OCI-LY7 (cell line): ENCODE measurements around the gene POC1A. TPM values are rescaled to one million over a fixed set of nuclear protein-coding genes. Genes with fewer than 3 reads are reported as not detected.
"Not testable (repeated sequence)": the region's sequence is repeated elsewhere in the genome, so short reads cannot be mapped to it uniquely, and the experiment has no call there.

ENCODE experiments used
- BruUV-seq: library from RNA; stranded (reverse); fragments of 400-500 nt; replicated peaks from 2 replicates; lab custom pipeline; 2021; lab: Mats Ljungman, UMichigan
- CTCF ChIA-PET: fragments of 300-600 bp; sonication (Branson Sonifier 250); formaldehyde crosslinking; loops from one replicate; lab custom pipeline; 2022; ENCODE audit warnings: antibody characterized with exemption; ENCODE audit not compliant: unreplicated experiment; lab: Charles Lee
- POLR2A ChIA-PET: fragments of 300-600 bp; sonication (Branson Sonifier 250); formaldehyde crosslinking; loops from one replicate; lab custom pipeline; 2022; ENCODE audit warnings: antibody characterized with exemption; lab: Charles Lee
- DNase-seq: peaks from one replicate; pipeline ENCODE4 v3.0.0-alpha.2; 2015; ENCODE audit warnings: low spot score
- H2AFZ ChIP-seq: fragments of 200-600 bp; sonication (generic), shearing (Covaris generic); 2 replicates; pipeline ENCODE4 v1.6.1; 2014; ENCODE audit warnings: mild to moderate bottlenecking, antibody characterized with exemption, low read length, moderate library complexity
- H3K27ac ChIP-seq: fragments of 200-600 bp; sonication (generic); 2 replicates; pipeline ENCODE4 v1.5.1; 2014; ENCODE audit warnings: mixed run types, low read depth, mild to moderate bottlenecking, moderate library complexity, low read length, inconsistent platforms; ENCODE audit not compliant: poor library complexity, severe bottlenecking
- H3K36me3 ChIP-seq: fragments of 200-600 bp; sonication (generic); 2 replicates; pipeline ENCODE4 v1.6.1; 2014; ENCODE audit warnings: mild to moderate bottlenecking, antibody characterized with exemption, low read length, moderate library complexity, mixed read lengths; ENCODE audit not compliant: insufficient read depth
- H3K4me1 ChIP-seq: fragments of 200-600 bp; sonication (generic); 2 replicates; pipeline ENCODE4 v1.5.1; 2014; ENCODE audit warnings: mild to moderate bottlenecking, low read length; ENCODE audit not compliant: insufficient read depth, poor library complexity, severe bottlenecking
- H3K4me2 ChIP-seq: fragments of 200-600 bp; sonication (generic); 2 replicates; pipeline ENCODE4 v1.6.1; 2014; ENCODE audit warnings: mild to moderate bottlenecking, low read length
- H3K4me3 ChIP-seq: fragments of 200-600 bp; sonication (generic); 2 replicates; pipeline ENCODE4 v1.5.1; 2014; ENCODE audit warnings: mild to moderate bottlenecking, low read depth, low read length; ENCODE audit not compliant: poor library complexity, severe bottlenecking
- H3K79me2 ChIP-seq: fragments of 200-600 bp; sonication (generic); 2 replicates; pipeline ENCODE4 v1.6.1; 2016; ENCODE audit warnings: low read depth, mild to moderate bottlenecking, low read length, moderate library complexity, mixed read lengths; ENCODE audit not compliant: insufficient read depth
- H3K9me2 ChIP-seq: fragments of 200-600 bp; sonication (generic); 2 replicates; pipeline ENCODE4 v1.6.1; 2016; ENCODE audit warnings: mild to moderate bottlenecking, low read length, mixed read lengths; ENCODE audit not compliant: insufficient read depth
- H3K9me3 ChIP-seq: fragments of 200-600 bp; sonication (generic); 2 replicates; pipeline ENCODE4 v1.6.1; 2014; ENCODE audit warnings: mild to moderate bottlenecking, mixed run types, low read length, mixed read lengths
- H4K20me1 ChIP-seq: fragments of 200-600 bp; sonication (generic); 2 replicates; pipeline ENCODE4 v1.6.1; 2014; ENCODE audit warnings: mild to moderate bottlenecking, antibody characterized with exemption, low read length, moderate library complexity, mixed read lengths; ENCODE audit not compliant: insufficient read depth
- EZH2phosphoT487 ChIP-seq: fragments of 200-600 bp; sonication (generic); IDR thresholded peaks from 2 replicates; pipeline ENCODE4 v1.6.1; 2018; ENCODE audit warnings: low read depth, borderline replicate concordance, mild to moderate bottlenecking, mixed run types, antibody characterized with exemption, low read length, moderate library complexity, mixed read lengths
- intact Hi-C: fragments of 100-400 bp; cut with micrococcal nuclease; formaldehyde crosslinking; loops from one replicate; pipeline ENCODE4 v1.10.0; 2022; ENCODE audit not compliant: unreplicated experiment
- total RNA-seq, 2 experiments: library from RNA; depleted of rRNA in 1 of 2; stranded (reverse); fragments of >200 nt in 1 of 2; shearing (Covaris generic) in 1 of 2; gene quantifications; 2 replicates each; pipeline ENCODE4 v1.2.3, GENCODE V29; 2014 to 2022
- TF ChIP-seq, protein P1 (sequence below): fragments of 200-600 bp; sonication (generic); conservative IDR thresholded peaks from 2 replicates; pipeline ENCODE4 v1.5.1; 2014; ENCODE audit warnings: mild to moderate bottlenecking, antibody characterized with exemption, low read length, moderate library complexity, mixed read lengths

Gene POC1A
- total RNA-seq, 2 experiments from 2014 or later, result 40.0 to 41.0 TPM

DNA sequence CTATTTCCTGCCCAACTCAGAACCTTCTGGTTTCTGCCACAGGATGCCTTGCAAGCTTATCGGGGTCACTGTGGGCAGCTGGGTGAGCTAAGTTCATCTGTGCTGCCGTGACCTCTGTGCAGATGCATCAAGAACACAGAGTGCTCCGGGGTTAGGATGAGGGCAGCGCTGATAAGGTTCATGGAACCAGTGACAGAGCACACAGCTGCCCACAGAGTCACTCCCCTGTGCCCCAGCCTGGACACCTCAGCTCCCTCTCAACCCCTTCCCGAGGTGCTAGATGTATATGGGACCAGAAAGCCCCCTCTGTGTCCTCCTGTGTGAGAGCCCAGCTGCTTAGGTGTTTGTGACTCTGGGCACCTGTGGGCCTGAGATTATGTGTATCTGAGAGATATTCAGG is 28.0 kb upstream of the POC1A start:
- ChIA-PET POLR2A (no interaction called here), CTCF (interaction anchor here (0.8 to 1.3 kb wide), 3 partner anchors 10 to 289 kb away, joined by 3 to 4 read pairs (median 3); no protein-coding TSS in a partner anchor)
- Histone ChIP-seq H3K4me1 (peaks cover 7% of the 10 kb centered on the region), H3K9me2 (no peaks in the 10 kb centered on the region), H3K27ac (no peak overlapping the region), H3K4me3 (no peak overlapping the region), H3K79me2 (no peaks in the 10 kb centered on the region), H3K9me3 (no peaks in the 10 kb centered on the region), H4K20me1 (no peaks in the 10 kb centered on the region), H3K36me3 (no peaks in the 10 kb centered on the region), H3K4me2 (no peak overlapping the region), H2AFZ (no peak overlapping the region)
- BruUV-seq, result no TSS peak
- DNase-seq, result no peak
- intact Hi-C loops, result no loop called here
- TF ChIP-seq EZH2phosphoT487, result no peak
- TF ChIP-seq, protein P1, sequence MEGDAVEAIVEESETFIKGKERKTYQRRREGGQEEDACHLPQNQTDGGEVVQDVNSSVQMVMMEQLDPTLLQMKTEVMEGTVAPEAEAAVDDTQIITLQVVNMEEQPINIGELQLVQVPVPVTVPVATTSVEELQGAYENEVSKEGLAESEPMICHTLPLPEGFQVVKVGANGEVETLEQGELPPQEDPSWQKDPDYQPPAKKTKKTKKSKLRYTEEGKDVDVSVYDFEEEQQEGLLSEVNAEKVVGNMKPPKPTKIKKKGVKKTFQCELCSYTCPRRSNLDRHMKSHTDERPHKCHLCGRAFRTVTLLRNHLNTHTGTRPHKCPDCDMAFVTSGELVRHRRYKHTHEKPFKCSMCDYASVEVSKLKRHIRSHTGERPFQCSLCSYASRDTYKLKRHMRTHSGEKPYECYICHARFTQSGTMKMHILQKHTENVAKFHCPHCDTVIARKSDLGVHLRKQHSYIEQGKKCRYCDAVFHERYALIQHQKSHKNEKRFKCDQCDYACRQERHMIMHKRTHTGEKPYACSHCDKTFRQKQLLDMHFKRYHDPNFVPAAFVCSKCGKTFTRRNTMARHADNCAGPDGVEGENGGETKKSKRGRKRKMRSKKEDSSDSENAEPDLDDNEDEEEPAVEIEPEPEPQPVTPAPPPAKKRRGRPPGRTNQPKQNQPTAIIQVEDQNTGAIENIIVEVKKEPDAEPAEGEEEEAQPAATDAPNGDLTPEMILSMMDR, result no peak

DNA sequence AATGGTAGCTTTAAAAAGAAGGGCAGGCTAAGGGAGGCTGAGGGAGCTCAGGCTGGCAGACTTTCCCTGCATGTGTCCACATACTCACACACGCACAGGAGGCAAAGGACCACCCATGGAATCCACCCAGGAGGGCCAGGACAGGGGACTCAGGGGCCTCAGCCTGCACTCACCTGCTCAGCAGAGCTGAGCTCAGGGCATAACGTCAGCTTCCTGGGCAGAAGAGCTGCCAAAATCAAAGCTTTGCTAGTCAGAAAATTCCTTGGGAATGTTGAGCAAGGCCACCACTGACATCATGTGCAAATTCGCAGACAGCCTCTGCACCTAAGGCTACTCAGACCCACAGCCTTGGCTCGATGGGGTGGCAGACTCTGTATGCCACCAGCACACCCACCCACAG is 27.3 kb upstream of the POC1A start:
- POLR2A ChIA-PET, result interaction anchor here (0.5 to 1.4 kb wide), 4 partner anchors 8 to 1226 kb away, joined by 3 to 4 read pairs (median 3); no protein-coding TSS in a partner anchor
- no peaks in the 10 kb centered on the region for H4K20me1 ChIP-seq
- H3K79me2 ChIP-seq, result no peaks in the 10 kb centered on the region
- BruUV-seq, result no TSS peak
- no peaks in the 10 kb centered on the region for H3K9me2 ChIP-seq
- intact Hi-C loops, result no loop called here
- H3K36me3 ChIP-seq, result no peaks in the 10 kb centered on the region
- H2AFZ ChIP-seq, result no peak overlapping the region
- no peak for DNase-seq
- no peak for TF ChIP-seq EZH2phosphoT487
- CTCF ChIA-PET, result interaction anchor here (0.8 to 1.3 kb wide), 3 partner anchors 10 to 289 kb away, joined by 3 to 4 read pairs (median 3); no protein-coding TSS in a partner anchor
- no peak overlapping the region for H3K4me2 ChIP-seq
- H3K9me3 ChIP-seq, result no peaks in the 10 kb centered on the region
- no peak overlapping the region for H3K4me3 ChIP-seq
- H3K27ac ChIP-seq, result no peak overlapping the region
- peaks cover 7% of the 10 kb centered on the region for H3K4me1 ChIP-seq

DNA sequence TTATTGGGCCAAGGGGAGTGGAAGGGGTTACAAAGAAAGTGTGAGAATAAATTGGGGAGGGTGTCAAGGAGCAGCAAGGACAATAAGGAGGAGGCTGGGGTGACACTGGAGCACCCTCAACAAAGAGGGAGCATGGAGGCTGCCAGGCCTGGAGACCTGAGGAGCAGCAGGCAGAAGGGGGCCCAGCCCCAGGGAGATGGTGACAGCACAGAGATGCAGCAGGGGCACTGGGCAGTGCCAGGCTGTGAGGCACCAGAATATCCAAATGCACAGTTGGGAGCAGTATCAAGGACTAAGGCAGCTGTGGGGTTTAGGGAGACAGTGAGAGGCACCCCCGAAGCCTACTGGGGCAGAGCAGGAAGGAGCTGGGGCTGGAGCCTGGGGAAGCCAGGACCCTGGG is 24.3 kb upstream of the POC1A start:
- ChIA-PET POLR2A (interaction anchor here (0.7 to 0.8 kb wide), 2 partner anchors 18 to 47 kb away, joined by 3 read pairs; partner anchors contain the start of gene TLR9), CTCF (interaction anchor here (0.6 kb wide), 1 partner anchor 163 kb away, joined by 3 read pairs; no protein-coding TSS in a partner anchor)
- Histone ChIP-seq H3K4me1 (peaks cover 7% of the 10 kb centered on the region), H3K9me2 (no peaks in the 10 kb centered on the region), H3K79me2 (no peaks in the 10 kb centered on the region), H4K20me1 (no peaks in the 10 kb centered on the region), H2AFZ (no peak overlapping the region), H3K9me3 (no peaks in the 10 kb centered on the region), H3K4me2 (no peak overlapping the region), H3K36me3 (no peaks in the 10 kb centered on the region), H3K27ac (no peak overlapping the region), H3K4me3 (no peak overlapping the region)
- no TSS peak for BruUV-seq
- DNase-seq, result no peak
- intact Hi-C loops, result no loop called here
- no peak for TF ChIP-seq EZH2phosphoT487
- TF ChIP-seq, protein P1, result no peak

DNA sequence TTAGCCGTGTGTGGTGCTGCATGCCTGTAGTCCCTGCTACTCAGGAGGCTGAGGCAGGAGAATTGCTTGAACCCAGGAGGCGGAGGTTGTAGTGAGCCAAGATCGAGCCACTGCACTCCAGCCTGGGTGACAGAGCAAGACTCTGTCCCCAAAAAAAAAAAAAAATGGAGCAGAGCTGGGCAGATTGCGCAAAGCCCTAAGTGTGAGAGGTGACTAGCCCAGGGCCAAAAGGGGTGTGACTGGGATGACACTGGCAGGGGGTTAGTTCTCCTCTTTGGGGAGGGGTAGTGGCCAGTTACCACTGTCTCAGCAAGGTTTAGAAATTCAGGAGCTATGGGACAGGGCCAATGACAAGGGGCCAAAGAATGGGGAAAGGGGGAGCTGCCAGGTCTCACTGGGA is 23.9 kb upstream of the POC1A start:
- intact Hi-C loops, H3K4me3 ChIP-seq, H3K9me2 ChIP-seq, POLR2A ChIA-PET, H3K27ac ChIP-seq, CTCF ChIA-PET, H3K9me3 ChIP-seq, H3K79me2 ChIP-seq, H3K4me2 ChIP-seq, BruUV-seq, H4K20me1 ChIP-seq, H3K36me3 ChIP-seq, H3K4me1 ChIP-seq, DNase-seq, H2AFZ ChIP-seq: not testable (repeated sequence)
